ENCODE data around the gene TNFAIP8. TPM values are rescaled to one million over a fixed set of nuclear protein-coding genes. Genes with fewer than 3 reads are reported as not detected.

The TNFAIP8 gene
- 66.0 TPM for total RNA-seq

- peak in 2 of 3 donors; percentile 50 to 57 for DNase-seq (ENCODE audit: low read depth in 2 of 3, low spot score in 2 of 3)
Observed at GRCh38 chr5:119355685-119356611, at the start of gene TNFAIP8. TSS of gene TNFAIP8 (plus strand) at chr5:119356019. CDS start at chr5:119356091, 72 bp downstream.

- DNase-seq (ENCODE audit: low read depth in 2 of 3, low spot score in 2 of 3), result no peak
Observed at GRCh38 chr5:119307170-119307569, 48.6 kb upstream of the TNFAIP8 start.

GRCh38 chr5:119309326-119309725 lies 46.5 kb upstream of the TNFAIP8 start:
- DNase-seq (ENCODE audit: low read depth in 2 of 3, low spot score in 2 of 3), result no peak

GRCh38 chr5:119311688-119312087 lies 44.1 kb upstream of the TNFAIP8 start:
- DNase-seq (ENCODE audit: low read depth in 2 of 3, low spot score in 2 of 3), result no peak

GRCh38 chr5:119312403-119312802 lies 43.4 kb upstream of the TNFAIP8 start:
- no peak for DNase-seq (ENCODE audit: low read depth in 2 of 3, low spot score in 2 of 3)

- peak in 1 of 3 donors; percentile 42 for DNase-seq (ENCODE audit: low read depth in 2 of 3, low spot score in 2 of 3)
Observed at GRCh38 chr5:119313197-119313596, 42.6 kb upstream of the TNFAIP8 start.

- no peak for DNase-seq (ENCODE audit: low read depth in 2 of 3, low spot score in 2 of 3)
Observed at GRCh38 chr5:119313658-119314605, 41.9 kb upstream of the TNFAIP8 start.

GRCh38 chr5:119315516-119315949 lies 40.3 kb upstream of the TNFAIP8 start:
- DNase-seq (ENCODE audit: low read depth in 2 of 3, low spot score in 2 of 3), result peak in 2 of 3 donors; percentile 55 to 62

GRCh38 chr5:119316086-119316485 lies 39.7 kb upstream of the TNFAIP8 start:
- DNase-seq (ENCODE audit: low read depth in 2 of 3, low spot score in 2 of 3), result no peak

- DNase-seq (ENCODE audit: low read depth in 2 of 3, low spot score in 2 of 3), result no peak
Observed at GRCh38 chr5:119316906-119317305, 38.9 kb upstream of the TNFAIP8 start.

GRCh38 chr5:119318256-119318894 lies 37.4 kb upstream of the TNFAIP8 start:
- DNase-seq (ENCODE audit: low read depth in 2 of 3, low spot score in 2 of 3), result no peak

- DNase-seq (ENCODE audit: low read depth in 2 of 3, low spot score in 2 of 3), result no peak
Observed at GRCh38 chr5:119319401-119319800, 36.4 kb upstream of the TNFAIP8 start.

GRCh38 chr5:119319890-119320289 lies 35.9 kb upstream of the TNFAIP8 start:
- DNase-seq (ENCODE audit: low read depth in 2 of 3, low spot score in 2 of 3), result no peak

- DNase-seq (ENCODE audit: low read depth in 2 of 3, low spot score in 2 of 3), result no peak
Observed at GRCh38 chr5:119321569-119322311, 34.1 kb upstream of the TNFAIP8 start.

- no peak for DNase-seq (ENCODE audit: low read depth in 2 of 3, low spot score in 2 of 3)
Observed at GRCh38 chr5:119322312-119322947, 33.4 kb upstream of the TNFAIP8 start.

GRCh38 chr5:119322948-119323537 lies 32.8 kb upstream of the TNFAIP8 start:
- DNase-seq (ENCODE audit: low read depth in 2 of 3, low spot score in 2 of 3), result no peak

GRCh38 chr5:119323601-119324000 lies 32.2 kb upstream of the TNFAIP8 start:
- no peak for DNase-seq (ENCODE audit: low read depth in 2 of 3, low spot score in 2 of 3)

GRCh38 chr5:119324842-119325241 lies 31.0 kb upstream of the TNFAIP8 start:
- no peak for DNase-seq (ENCODE audit: low read depth in 2 of 3, low spot score in 2 of 3)

GRCh38 chr5:119327018-119327417 lies 28.8 kb upstream of the TNFAIP8 start:
- peak in 2 of 3 donors; percentile 56 to 68 for DNase-seq (ENCODE audit: low read depth in 2 of 3, low spot score in 2 of 3)

Data from hematopoietic multipotent progenitor cell (in vitro differentiated cells).